ENCODE results near the gene ZC3H7A. TPM values are rescaled to one million over a fixed set of nuclear protein-coding genes. Genes with fewer than 3 reads are reported as not detected.

ZC3H7A gene
- total and polyA plus RNA-seq, 10 of the 15 experiments (the other 5 are each of a cell fraction or from before 2014, with no cell fraction given) = 46.3 to 188 (median 68.6) TPM

Small RNA genes lying within 50 kb of the gene (small RNA-seq; reads per million reads assigned to genes)
- gene RF00017 = not detected

Other genes with a start within 250 kb of the ZC3H7A start
Only the 7 nearest of the 8 such genes appear.
- 25.6 and 28.2 TPM in 2 replicates for gene SNN, start 128.8 kb downstream of the ZC3H7A start, total RNA-seq (2014; rRNA removed)
- 26.9 and 27.3 TPM in 2 replicates for gene SNN, start 128.8 kb downstream of the ZC3H7A start, total RNA-seq (2014; rRNA removed; fragmentation: Illumina TruSeq; extraction: Trizol)
- 38.5 and 40.4 TPM in 2 replicates for gene SNN, start 128.8 kb downstream of the ZC3H7A start, total RNA-seq (2021)
- 32.8 and 43.4 TPM in 2 replicates for gene SNN, start 128.8 kb downstream of the ZC3H7A start, polyA plus RNA-seq (2011; rRNA removed)
- gene SNN, start 128.8 kb downstream of the ZC3H7A start, polyA plus RNA-seq (2014; fragmentation: Illumina TruSeq; extraction: Trizol) = 26.5 and 32.4 TPM in 2 replicates
- gene SNN, start 128.8 kb downstream of the ZC3H7A start, polyA plus RNA-seq (2014; fragmentation: Nextera tagmentation; extraction: Ambion mirVana) = 1 to 10 TPM; 2.2 to 5.2 TPM
- 40.0 and 42.4 TPM in 2 replicates for gene SNN, start 128.8 kb downstream of the ZC3H7A start, polyA plus RNA-seq (2014; rRNA removed)
- 10 to 100 TPM; 17.4 to 22.6 TPM for gene SNN, start 128.8 kb downstream of the ZC3H7A start, polyA plus RNA-seq (2016; fragmentation: Nextera tagmentation; extraction: Ambion mirVana)
- 54.4 and 59.1 TPM in 2 replicates for gene TXNDC11, start 54.4 kb downstream of the ZC3H7A start, total RNA-seq (2014; rRNA removed)
- gene TXNDC11, start 54.4 kb downstream of the ZC3H7A start, total RNA-seq (2014; rRNA removed; fragmentation: Illumina TruSeq; extraction: Trizol) = 33.3 and 43.1 TPM in 2 replicates
- gene TXNDC11, start 54.4 kb downstream of the ZC3H7A start, total RNA-seq (2021) = 45.8 and 51.8 TPM in 2 replicates
- gene TXNDC11, start 54.4 kb downstream of the ZC3H7A start, polyA plus RNA-seq (2011; rRNA removed) = 71.0 and 86.7 TPM in 2 replicates
- 40.7 and 49.9 TPM in 2 replicates for gene TXNDC11, start 54.4 kb downstream of the ZC3H7A start, polyA plus RNA-seq (2014; fragmentation: Illumina TruSeq; extraction: Trizol)
- 1 to 10 TPM; 1.7 to 7.3 TPM for gene TXNDC11, start 54.4 kb downstream of the ZC3H7A start, polyA plus RNA-seq (2014; fragmentation: Nextera tagmentation; extraction: Ambion mirVana)
- gene TXNDC11, start 54.4 kb downstream of the ZC3H7A start, polyA plus RNA-seq (2014; rRNA removed) = 57.0 and 59.9 TPM in 2 replicates
- gene TXNDC11, start 54.4 kb downstream of the ZC3H7A start, polyA plus RNA-seq (2016; fragmentation: Nextera tagmentation; extraction: Ambion mirVana) = 10 to 100 TPM; 69.8 to 70.7 TPM
- 106 and 169 TPM in 2 replicates for gene RSL1D1, start 54.3 kb upstream of the ZC3H7A start, total RNA-seq (2014; rRNA removed)
- gene RSL1D1, start 54.3 kb upstream of the ZC3H7A start, total RNA-seq (2014; rRNA removed; fragmentation: Illumina TruSeq; extraction: Trizol) = 298 and 321 TPM in 2 replicates
- 191 and 195 TPM in 2 replicates for gene RSL1D1, start 54.3 kb upstream of the ZC3H7A start, total RNA-seq (2021)
- 182 and 374 TPM in 2 replicates for gene RSL1D1, start 54.3 kb upstream of the ZC3H7A start, polyA plus RNA-seq (2011; rRNA removed)
- 535 and 601 TPM in 2 replicates for gene RSL1D1, start 54.3 kb upstream of the ZC3H7A start, polyA plus RNA-seq (2014; fragmentation: Illumina TruSeq; extraction: Trizol)
- 100 to 1,000 TPM; 288 to 367 TPM for gene RSL1D1, start 54.3 kb upstream of the ZC3H7A start, polyA plus RNA-seq (2014; fragmentation: Nextera tagmentation; extraction: Ambion mirVana)
- 139 and 173 TPM in 2 replicates for gene RSL1D1, start 54.3 kb upstream of the ZC3H7A start, polyA plus RNA-seq (2014; rRNA removed)
- 100 to 1,000 TPM; 366 to 393 TPM for gene RSL1D1, start 54.3 kb upstream of the ZC3H7A start, polyA plus RNA-seq (2016; fragmentation: Nextera tagmentation; extraction: Ambion mirVana)
- gene GSPT1, start 118.7 kb upstream of the ZC3H7A start, total RNA-seq (2014; rRNA removed) = 61.3 and 75.8 TPM in 2 replicates
- gene GSPT1, start 118.7 kb upstream of the ZC3H7A start, total RNA-seq (2014; rRNA removed; fragmentation: Illumina TruSeq; extraction: Trizol) = 92.3 and 95.8 TPM in 2 replicates
- gene GSPT1, start 118.7 kb upstream of the ZC3H7A start, total RNA-seq (2021) = 138 and 142 TPM in 2 replicates
- 104 and 122 TPM in 2 replicates for gene GSPT1, start 118.7 kb upstream of the ZC3H7A start, polyA plus RNA-seq (2011; rRNA removed)
- 168 and 192 TPM in 2 replicates for gene GSPT1, start 118.7 kb upstream of the ZC3H7A start, polyA plus RNA-seq (2014; fragmentation: Illumina TruSeq; extraction: Trizol)
- gene GSPT1, start 118.7 kb upstream of the ZC3H7A start, polyA plus RNA-seq (2014; fragmentation: Nextera tagmentation; extraction: Ambion mirVana) = 10 to 100 TPM; 46.7 to 63.5 TPM
- gene GSPT1, start 118.7 kb upstream of the ZC3H7A start, polyA plus RNA-seq (2014; rRNA removed) = 69.6 and 72.2 TPM in 2 replicates
- gene GSPT1, start 118.7 kb upstream of the ZC3H7A start, polyA plus RNA-seq (2016; fragmentation: Nextera tagmentation; extraction: Ambion mirVana) = 100 to 1,000 TPM; 139 to 181 TPM
- 5.0 and 10.7 TPM in 2 replicates for gene NPIPB2, start 144.8 kb upstream of the ZC3H7A start, total RNA-seq (2014; rRNA removed)
- gene NPIPB2, start 144.8 kb upstream of the ZC3H7A start, total RNA-seq (2014; rRNA removed; fragmentation: Illumina TruSeq; extraction: Trizol) = 7.4 and 9.7 TPM in 2 replicates
- 9.1 and 13.2 TPM in 2 replicates for gene NPIPB2, start 144.8 kb upstream of the ZC3H7A start, total RNA-seq (2021)
- gene NPIPB2, start 144.8 kb upstream of the ZC3H7A start, polyA plus RNA-seq (2011; rRNA removed) = 29.3 and 33.0 TPM in 2 replicates
- gene NPIPB2, start 144.8 kb upstream of the ZC3H7A start, polyA plus RNA-seq (2014; fragmentation: Illumina TruSeq; extraction: Trizol) = 14.3 and 19.0 TPM in 2 replicates
- gene NPIPB2, start 144.8 kb upstream of the ZC3H7A start, polyA plus RNA-seq (2014; fragmentation: Nextera tagmentation; extraction: Ambion mirVana) = 1 to 10 TPM; 1.9 to 4.0 TPM
- 12.1 TPM in 2 replicates for gene NPIPB2, start 144.8 kb upstream of the ZC3H7A start, polyA plus RNA-seq (2014; rRNA removed)
- 10 to 100 TPM; 10.1 to 11.5 TPM for gene NPIPB2, start 144.8 kb upstream of the ZC3H7A start, polyA plus RNA-seq (2016; fragmentation: Nextera tagmentation; extraction: Ambion mirVana)
- 149 and 170 TPM in 2 replicates for gene TNFRSF17, start 168.0 kb upstream of the ZC3H7A start, total RNA-seq (2014; rRNA removed)
- 129 and 130 TPM in 2 replicates for gene TNFRSF17, start 168.0 kb upstream of the ZC3H7A start, total RNA-seq (2014; rRNA removed; fragmentation: Illumina TruSeq; extraction: Trizol)
- gene TNFRSF17, start 168.0 kb upstream of the ZC3H7A start, total RNA-seq (2021) = 92.4 and 106 TPM in 2 replicates
- gene TNFRSF17, start 168.0 kb upstream of the ZC3H7A start, polyA plus RNA-seq (2011; rRNA removed) = 296 and 352 TPM in 2 replicates
- 132 and 138 TPM in 2 replicates for gene TNFRSF17, start 168.0 kb upstream of the ZC3H7A start, polyA plus RNA-seq (2014; fragmentation: Illumina TruSeq; extraction: Trizol)
- 100 to 1,000 TPM; 453 to 461 TPM for gene TNFRSF17, start 168.0 kb upstream of the ZC3H7A start, polyA plus RNA-seq (2014; fragmentation: Nextera tagmentation; extraction: Ambion mirVana)
- gene TNFRSF17, start 168.0 kb upstream of the ZC3H7A start, polyA plus RNA-seq (2014; rRNA removed) = 107 and 114 TPM in 2 replicates
- 100 to 1,000 TPM; 209 to 213 TPM for gene TNFRSF17, start 168.0 kb upstream of the ZC3H7A start, polyA plus RNA-seq (2016; fragmentation: Nextera tagmentation; extraction: Ambion mirVana)
- gene SNX29, start 179.5 kb upstream of the ZC3H7A start, total RNA-seq (2014; rRNA removed) = 22.0 and 24.2 TPM in 2 replicates
- gene SNX29, start 179.5 kb upstream of the ZC3H7A start, total RNA-seq (2014; rRNA removed; fragmentation: Illumina TruSeq; extraction: Trizol) = 20.3 and 21.5 TPM in 2 replicates
- gene SNX29, start 179.5 kb upstream of the ZC3H7A start, total RNA-seq (2021) = 62.4 and 68.3 TPM in 2 replicates
- gene SNX29, start 179.5 kb upstream of the ZC3H7A start, polyA plus RNA-seq (2011; rRNA removed) = 26.7 and 38.7 TPM in 2 replicates
- gene SNX29, start 179.5 kb upstream of the ZC3H7A start, polyA plus RNA-seq (2014; fragmentation: Illumina TruSeq; extraction: Trizol) = 21.0 and 24.4 TPM in 2 replicates
- 10 to 100 TPM in 1 of 2 experiments, 1 to 10 TPM in 1; 6.8 to 44.0 TPM for gene SNX29, start 179.5 kb upstream of the ZC3H7A start, polyA plus RNA-seq (2014; fragmentation: Nextera tagmentation; extraction: Ambion mirVana)
- 19.3 and 24.1 TPM in 2 replicates for gene SNX29, start 179.5 kb upstream of the ZC3H7A start, polyA plus RNA-seq (2014; rRNA removed)
- gene SNX29, start 179.5 kb upstream of the ZC3H7A start, polyA plus RNA-seq (2016; fragmentation: Nextera tagmentation; extraction: Ambion mirVana) = 10 to 100 TPM; 54.6 to 68.3 TPM